IMR-90 (cell line): Measurements from ENCODE around the gene NR2C1.

ENCODE experiments used
- BHLHE40 ChIP-seq: fragments of 150-350 bp; IDR thresholded peaks from 2 replicates; pipeline ENCODE4 v1.6.1; 2016; ENCODE audit warnings: mild to moderate bottlenecking, low read depth, low read length
- CEBPB ChIP-seq: IDR thresholded peaks from 2 replicates; pipeline ENCODE4 v1.6.1; 2012; ENCODE audit warnings: low read depth, low read length, improper control_type of control experiment
- NFE2L2 ChIP-seq: fragments of 150-350 bp; IDR thresholded peaks from 2 replicates; pipeline ENCODE4 v1.6.1; 2016; ENCODE audit warnings: low read depth, mild to moderate bottlenecking, low read length
- POLR2A ChIP-seq: IDR thresholded peaks from 2 replicates; pipeline ENCODE4 v1.6.1; 2012; ENCODE audit warnings: mild to moderate bottlenecking, low read depth, low read length
- RCOR1 ChIP-seq: IDR thresholded peaks from 2 replicates; pipeline ENCODE4 v1.6.1; 2012; ENCODE audit warnings: mild to moderate bottlenecking, low read length, improper control_type of control experiment; ENCODE audit not compliant: insufficient replicate concordance
- SMC3 ChIP-seq: fragments of 150-350 bp; IDR thresholded peaks from 2 replicates; pipeline ENCODE4 v1.6.1; 2016; ENCODE audit warnings: low read depth, mild to moderate bottlenecking, antibody characterized with exemption, low read length, moderate library complexity
- TF ChIP-seq, protein P1 (sequence below): conservative IDR thresholded peaks from 2 replicates; pipeline ENCODE4 v1.5.1; 2012; ENCODE audit warnings: mild to moderate bottlenecking, low read depth, low read length, improper control_type of control experiment
- TF ChIP-seq, protein P2 (sequence below): fragments of 150-350 bp; IDR thresholded peaks from 2 replicates; pipeline ENCODE4 v1.6.1; 2017; ENCODE audit warnings: mild to moderate bottlenecking, antibody characterized with exemption, low read length, low read depth

DNA sequence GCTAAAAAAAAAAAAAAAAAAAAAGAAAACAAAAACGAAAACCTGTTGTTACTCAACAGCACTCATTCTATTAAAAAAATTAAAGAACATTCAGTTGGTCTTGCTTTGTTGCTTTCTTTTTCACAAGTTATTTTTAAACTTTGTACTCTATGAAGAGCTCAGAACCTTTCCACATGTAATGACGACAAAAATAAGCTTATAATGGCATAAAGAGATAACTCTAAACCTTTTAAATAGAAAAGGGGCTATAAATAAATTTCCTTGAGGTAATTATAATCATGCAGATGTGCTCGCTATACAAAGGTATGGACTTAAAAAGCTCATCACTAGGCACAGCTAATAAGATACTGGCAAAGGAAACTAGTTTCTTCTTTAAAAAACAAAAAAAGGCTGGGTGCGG, 13.4 kb downstream of the NR2C1 start:
- TF ChIP-seq, protein P1, sequence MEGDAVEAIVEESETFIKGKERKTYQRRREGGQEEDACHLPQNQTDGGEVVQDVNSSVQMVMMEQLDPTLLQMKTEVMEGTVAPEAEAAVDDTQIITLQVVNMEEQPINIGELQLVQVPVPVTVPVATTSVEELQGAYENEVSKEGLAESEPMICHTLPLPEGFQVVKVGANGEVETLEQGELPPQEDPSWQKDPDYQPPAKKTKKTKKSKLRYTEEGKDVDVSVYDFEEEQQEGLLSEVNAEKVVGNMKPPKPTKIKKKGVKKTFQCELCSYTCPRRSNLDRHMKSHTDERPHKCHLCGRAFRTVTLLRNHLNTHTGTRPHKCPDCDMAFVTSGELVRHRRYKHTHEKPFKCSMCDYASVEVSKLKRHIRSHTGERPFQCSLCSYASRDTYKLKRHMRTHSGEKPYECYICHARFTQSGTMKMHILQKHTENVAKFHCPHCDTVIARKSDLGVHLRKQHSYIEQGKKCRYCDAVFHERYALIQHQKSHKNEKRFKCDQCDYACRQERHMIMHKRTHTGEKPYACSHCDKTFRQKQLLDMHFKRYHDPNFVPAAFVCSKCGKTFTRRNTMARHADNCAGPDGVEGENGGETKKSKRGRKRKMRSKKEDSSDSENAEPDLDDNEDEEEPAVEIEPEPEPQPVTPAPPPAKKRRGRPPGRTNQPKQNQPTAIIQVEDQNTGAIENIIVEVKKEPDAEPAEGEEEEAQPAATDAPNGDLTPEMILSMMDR = no peak
- no peak for TF ChIP-seq BHLHE40
- no peak for TF ChIP-seq POLR2A
- no peak for TF ChIP-seq CEBPB
- TF ChIP-seq SMC3 = no peak
- TF ChIP-seq, protein P2, sequence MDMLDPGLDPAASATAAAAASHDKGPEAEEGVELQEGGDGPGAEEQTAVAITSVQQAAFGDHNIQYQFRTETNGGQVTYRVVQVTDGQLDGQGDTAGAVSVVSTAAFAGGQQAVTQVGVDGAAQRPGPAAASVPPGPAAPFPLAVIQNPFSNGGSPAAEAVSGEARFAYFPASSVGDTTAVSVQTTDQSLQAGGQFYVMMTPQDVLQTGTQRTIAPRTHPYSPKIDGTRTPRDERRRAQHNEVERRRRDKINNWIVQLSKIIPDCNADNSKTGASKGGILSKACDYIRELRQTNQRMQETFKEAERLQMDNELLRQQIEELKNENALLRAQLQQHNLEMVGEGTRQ = no peak
- no peak for TF ChIP-seq NFE2L2
- no peak for TF ChIP-seq RCOR1
